GM12878 (cell line): Measurements from ENCODE around the gene FZR1. TPM values are rescaled to one million over a fixed set of nuclear protein-coding genes. Genes with fewer than 3 reads are reported as not detected.

ENCODE experiments used
- ATAC-seq: fragments of 200-7000 bp; cut with Tn5 transposase; 3 replicates; pipeline ENCODE4 v1.9.1; 2020; ENCODE audit warnings: mild to moderate bottlenecking, moderate library complexity
- BruUV-seq: library from RNA; stranded (reverse); fragments of 400-500 nt; replicated peaks from 2 replicates; lab custom pipeline; 2021; lab: Mats Ljungman, UMichigan
- CTCF ChIA-PET: fragments of 300-600 bp; sonication (Branson Sonifier 250); formaldehyde crosslinking; extraction: SDS; loops from one replicate; lab custom pipeline; 2021; ENCODE audit warnings: inconsistent platforms; lab: Yijun Ruan, JAX
- POLR2A ChIA-PET: fragments of 350-600 bp; formaldehyde crosslinking; extraction: SDS; loops from one replicate; lab custom pipeline; 2021; ENCODE audit warnings: inconsistent platforms; lab: Charles Lee
- RAD21 ChIA-PET: fragments of 300-600 bp; sonication (Branson Sonifier 250); formaldehyde crosslinking; loops from one replicate; lab custom pipeline; 2023; ENCODE audit warnings: antibody characterized with exemption; ENCODE audit not compliant: unreplicated experiment; lab: Charles Lee
- SMC1A ChIA-PET: fragments of 300-600 bp; sonication (Branson Sonifier 250); formaldehyde crosslinking; loops from one replicate; lab custom pipeline; 2023; ENCODE audit not compliant: unreplicated experiment, uncharacterized antibody; lab: Charles Lee
- DNase-seq: peaks from one replicate; pipeline ENCODE4 v3.0.0-alpha.2; 2011; ENCODE audit warnings: low read depth, low spot score
- FAIRE-seq: peaks from 3 replicates; lab custom pipeline; 2011; peaks lifted over from hg19 to GRCh38; lab: Jason Lieb, UNC
- H2AFZ ChIP-seq: 2 replicates; pipeline ENCODE4 v1.6.0; 2011; ENCODE audit warnings: low read depth, low read length, control low read depth; ENCODE audit not compliant: control insufficient read depth
- H3K27ac ChIP-seq: 2 replicates; pipeline ENCODE4 v1.5.1; 2011; ENCODE audit warnings: control low read depth; ENCODE audit not compliant: control insufficient read depth, insufficient read depth
- H3K27me3 ChIP-seq, 2 experiments: replicated peaks in 1 of 2; 2 replicates each; pipeline versions ENCODE4 v1.6.0 to v1.6.1; 2011; ENCODE audit warnings: low read length in 1 of 2; ENCODE audit not compliant: control insufficient read depth in 2 of 2, insufficient read depth in 2 of 2
- H3K36me3 ChIP-seq, 2 experiments: 2 replicates each; pipeline ENCODE4 v1.5.1; 2011; ENCODE audit warnings: low read length in 1 of 2; ENCODE audit not compliant: control insufficient read depth in 2 of 2, insufficient read depth in 2 of 2
- H3K4me1 ChIP-seq: 2 replicates; pipeline ENCODE4 v1.6.1; 2011; ENCODE audit warnings: mild to moderate bottlenecking, low read length, moderate library complexity, mixed read lengths; ENCODE audit not compliant: control insufficient read depth, insufficient read depth
- H3K4me2 ChIP-seq: 2 replicates; pipeline ENCODE4 v1.6.0; 2011; ENCODE audit warnings: control low read depth; ENCODE audit not compliant: control insufficient read depth, insufficient read depth
- H3K4me3 ChIP-seq: fragments of 200-600 bp; sonication (generic); 2 replicates; pipeline ENCODE4 v1.5.1; 2016
- H3K79me2 ChIP-seq: 2 replicates; pipeline ENCODE4 v1.6.0; 2011; ENCODE audit warnings: low read length; ENCODE audit not compliant: control insufficient read depth, insufficient read depth
- H3K9ac ChIP-seq: 2 replicates; pipeline ENCODE4 v1.8.0; 2011; ENCODE audit warnings: low read length, control low read depth, mixed read lengths; ENCODE audit not compliant: control insufficient read depth, insufficient read depth
- H3K9me3 ChIP-seq: replicated peaks from 3 replicates; pipeline ENCODE4 v1.5.1; 2011; ENCODE audit warnings: mild to moderate bottlenecking, low read length; ENCODE audit not compliant: control insufficient read depth, insufficient read depth
- H4K20me1 ChIP-seq: 2 replicates; pipeline ENCODE4 v1.6.0; 2011; ENCODE audit not compliant: control insufficient read depth, insufficient read depth
- HSF1 ChIP-seq: fragments of 150-350 bp; IDR thresholded peaks from 2 replicates; pipeline ENCODE4 v1.6.1; 2014; ENCODE audit warnings: mild to moderate bottlenecking, low read depth, low read length
- MTA2 ChIP-seq: fragments of 450-650 bp; IDR thresholded peaks from 2 replicates; pipeline ENCODE4 v1.6.1; 2016; ENCODE audit warnings: low read depth, mild to moderate bottlenecking, moderate library complexity
- NRF1 ChIP-seq: conservative IDR thresholded peaks from 2 replicates; pipeline ENCODE4 v1.6.1; 2011; ENCODE audit warnings: mild to moderate bottlenecking, low read depth, low read length, improper control_type of control experiment
- ZBTB40 ChIP-seq: fragments of 450-650 bp; IDR thresholded peaks from 2 replicates; pipeline ENCODE4 v1.6.1; 2016; ENCODE audit warnings: mild to moderate bottlenecking, moderate library complexity, borderline replicate concordance
- WGBS: methylation state at CpG from one replicate; pipeline ENCODE4 v1.1.6; 2016; ENCODE audit warnings: low lambda C conversion rate; ENCODE audit not compliant: insufficient replicate concordance, insufficient coverage; ENCODE audit errors: missing lambda C conversion rate; 5-methylcytosine and 5-hydroxymethylcytosine counted together
- in situ Hi-C: fragments of 300-500 bp; cut with MboI; formaldehyde crosslinking; loops from 9 replicates; pipeline ENCODE4 v1.14.3; 2018; ENCODE audit warnings: mixed read lengths
- intact Hi-C: fragments of 100-400 bp; cut with micrococcal nuclease; formaldehyde crosslinking; loops from one replicate; pipeline ENCODE4 v1.14.2; 2022; ENCODE audit not compliant: unreplicated experiment
- polyA plus RNA-seq, 11 experiments: library from polyadenylated mRNA; depleted of rRNA in 4 of 11; unstranded in 6 of 11; stranded (reverse) in 5 of 11; fragments of >200 nt; fragmentation: Nextera tagmentation in 4 of 11; fragmentation: Illumina TruSeq in 1 of 11; extraction: Ambion mirVana in 4 of 11; extraction: Trizol in 1 of 11; gene quantifications; 1 replicate in 1 of 11; 2 replicates in 10 of 11; pipeline versions ENCODE4 v1.2.1 to v1.2.3, GENCODE V29; 2011 to 2016; ENCODE audit warnings: inconsistent platforms in 2 of 11, missing spikeins in 2 of 11, low read depth in 1 of 11
- total RNA-seq, 4 experiments: library from RNA; depleted of rRNA in 3 of 4; stranded (reverse); fragments of >200 nt in 3 of 4; fragmentation: Illumina TruSeq in 1 of 4; extraction: Trizol in 1 of 4; gene quantifications; 2 replicates each; pipeline versions ENCODE4 v1.2.1 to v1.2.3, GENCODE V29; 2013 to 2021

FZR1 gene
- total and polyA plus RNA-seq, 10 of the 15 experiments (the other 5 are each of a cell fraction or from before 2014, with no cell fraction given): 0.11 to 44.2 (median 29.3) TPM

DNA sequence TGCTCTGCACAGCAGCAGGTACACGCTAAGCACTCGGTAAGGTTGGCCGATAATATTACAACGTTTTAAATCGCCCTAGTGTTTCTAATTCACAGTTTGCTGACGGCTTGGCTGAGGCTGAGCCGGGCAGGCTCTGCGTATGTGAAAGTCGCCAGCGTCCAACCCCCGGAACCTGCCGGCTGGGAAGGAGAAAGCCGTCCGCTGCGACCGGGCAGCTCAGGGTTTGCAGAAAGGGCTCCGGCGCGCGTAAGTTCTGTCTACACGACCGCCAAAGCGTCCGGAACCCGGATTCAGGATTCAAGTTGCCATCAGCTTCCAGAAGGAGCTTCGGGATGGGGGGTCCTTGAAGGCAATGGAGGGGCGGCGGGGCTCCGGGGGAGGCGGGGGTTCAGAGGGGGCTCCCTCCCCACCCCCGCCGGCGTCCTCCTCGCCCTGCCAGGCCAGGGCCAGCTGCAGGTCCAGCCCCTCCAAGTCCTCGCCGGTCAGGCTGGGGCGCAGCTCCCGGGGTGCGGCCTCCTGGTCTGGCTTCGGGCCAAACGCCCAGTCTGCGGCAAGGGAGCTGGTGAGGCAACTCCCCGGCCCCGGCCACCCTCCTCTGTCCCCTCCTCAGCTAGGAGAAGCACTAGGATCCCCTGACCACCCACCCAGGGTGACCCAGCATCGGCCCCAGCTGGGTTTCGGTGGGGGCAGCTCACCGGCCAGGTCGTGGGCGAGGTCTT, 23.4 kb upstream of the FZR1 start:
- no TSS peak for BruUV-seq
- RAD21 ChIA-PET: no interaction called here
- no peak overlapping the region for H2AFZ ChIP-seq
- no peak overlapping the region for H3K27ac ChIP-seq
- in situ Hi-C loops: no loop called here
- no peaks in the 10 kb centered on the region for H3K79me2 ChIP-seq
- no peak overlapping the region for H3K9ac ChIP-seq
- H3K4me1 ChIP-seq: no peaks in the 10 kb centered on the region
- intact Hi-C loops: no loop called here
- no peaks in the 10 kb centered on the region; the same call in 2 of the 3 replicates for H3K9me3 ChIP-seq
- WGBS: 70% methylated on average over 40 of the region's 49 CpGs
- no peak for TF ChIP-seq NRF1
- no peak for TF ChIP-seq ZBTB40
- TF ChIP-seq MTA2: no peak
- no peak for TF ChIP-seq HSF1
- TF ChIP-seq, all 136 proteins: peak for 0
- Histone ChIP-seq H3K27me3 (peaks cover 0 to 2% of the 10 kb centered on the region in 2 experiments; a peak in 3 of 4 replicates), H3K36me3 (no peaks in the 10 kb centered on the region), H4K20me1 (no peaks in the 10 kb centered on the region), H3K4me2 (no peak overlapping the region), H3K4me3 (no peak overlapping the region)
- FAIRE-seq (no peak), DNase-seq (no peak), ATAC-seq (no peak)
- ChIA-PET POLR2A (interaction anchor here (1.2 kb wide), 1 partner anchor 183 kb away, joined by 3 read pairs; no protein-coding TSS in a partner anchor), CTCF (no interaction called here), SMC1A (no interaction called here)
